Right lobe of liver (tissue), 4 donors: ENCODE results near the gene INPP4B.

ENCODE experiments used
- CTCF ChIP-seq, 4 donors: fragments of 200-600 bp in 3 of 4; fragments of 450-650 bp in 1 of 4; IDR thresholded peaks; one replicate each; pipeline versions ENCODE4 v1.5.1 to v1.8.0; 2016 to 2022; ENCODE audit warnings: antibody characterized with exemption in 4 of 4, mild to moderate bottlenecking in 2 of 4
- POLR2A ChIP-seq: fragments of 450-650 bp; IDR thresholded peaks from one replicate; pipeline ENCODE4 v1.6.1; 2017; ENCODE audit warnings: antibody characterized with exemption, mild to moderate bottlenecking
- donor health status: DM: no; HTN: no; CAD: no.
- donor health status: DM: no; HTN: no; CAD: no.
- donor health status: DM: no; HTN: yes; CAD: no.

GRCh38 chr4:142097015-142097414, 749.1 kb downstream of the INPP4B start:
- TF ChIP-seq CTCF (IDR thresholded peaks at IDR 0.05), result no peak
- no peak for TF ChIP-seq POLR2A
